Measurements from ENCODE around the gene MAD1L1. TPM values are rescaled to one million over a fixed set of nuclear protein-coding genes. Genes with fewer than 3 reads are reported as not detected.

Gene MAD1L1
- total and polyA plus RNA-seq, 2 donors (not counting 3 experiments of a cell fraction or from before 2014, with no cell fraction given), result 34.1 to 42.3 TPM

- Histone ChIP-seq H3K27me3 (ENCODE audit: control insufficient read depth in 2 of 2, insufficient read depth in 2 of 2, low read length in 2 of 2) (no peaks in the 10 kb centered on the region), H3K4me2 (ENCODE audit: insufficient read depth, low read length) (no peak overlapping the region), H3K9me1 (replicated peaks; ENCODE audit: control insufficient read depth, extremely low read depth, insufficient read depth, low read length) (no peaks in the 10 kb centered on the region), H3K4me3 (replicated peaks in 1 of 3; ENCODE audit: insufficient read depth in 1 of 3, low read depth in 1 of 3, low read length in 3 of 3) (no peak overlapping the region), H4K20me1 (replicated peaks; ENCODE audit: control insufficient read depth, extremely low read depth, insufficient read depth, low read length) (no peaks in the 10 kb centered on the region), H2AFZ (ENCODE audit: low read depth, low read length) (no peak overlapping the region), H3K79me2 (ENCODE audit: control insufficient read depth, insufficient read depth, low read length) (no peaks in the 10 kb centered on the region), H3K9ac (replicated peaks; ENCODE audit: extremely low read depth, insufficient read depth, low read length) (no peak overlapping the region), H3K9me3 (replicated peaks; ENCODE audit: control insufficient read depth, insufficient read depth, low read length) (no peaks in the 10 kb centered on the region), H3K27ac (ENCODE audit: insufficient read depth, low read depth, low read length) (no peak overlapping the region), H3K36me3 (ENCODE audit: control insufficient read depth in 2 of 2, extremely low read depth in 1 of 2, insufficient read depth in 2 of 2, low read length in 2 of 2) (no peaks in the 10 kb centered on the region), H3K4me1 (ENCODE audit: control insufficient read depth, extremely low read depth, insufficient read depth, low read length) (no peaks in the 10 kb centered on the region)
- no peak for FAIRE-seq
- dilution Hi-C loops (cut with MboI; ENCODE audit: extremely low pct_ligation_motif_present, low sequenced_read_pairs), result no loop called here
- POLR2A ChIA-PET, result no interaction called here
- CTCF ChIA-PET, result no interaction called here
- DNase-seq (ENCODE audit: low read depth, low spot score), result no peak
- no TSS peak for BruUV-seq (replicated peaks)
- TF ChIP-seq POLR2A (IDR thresholded peaks at IDR 0.05; ENCODE audit: low read depth, low read length) (no peak), GATA2 (IDR thresholded peaks at IDR 0.05; ENCODE audit: insufficient read depth, insufficient read length, low read depth, low read length) (no peak), MAX (IDR thresholded peaks at IDR 0.05; ENCODE audit: insufficient read depth, insufficient read length) (no peak), CTCF (IDR thresholded peaks at IDR 0.05; ENCODE audit: extremely low read depth in 1 of 2, insufficient read depth in 1 of 2, low read depth in 1 of 2, low read length in 2 of 2) (no peak), JUN (IDR thresholded peaks at IDR 0.05; ENCODE audit: borderline replicate concordance, insufficient read depth, insufficient read length, low read depth) (no peak), FOS (IDR thresholded peaks at IDR 0.05; ENCODE audit: borderline replicate concordance, insufficient read depth, low read length) (no peak), POLR2AphosphoS5 (IDR thresholded peaks at IDR 0.05; ENCODE audit: insufficient read depth, low read depth, low read length) (no peak), EZH2 (IDR thresholded peaks at IDR 0.05; ENCODE audit: borderline replicate concordance, low read depth, low read length, severe bottlenecking) (no peak), MYC (IDR thresholded peaks at IDR 0.05; ENCODE audit: low read depth, low read length) (no peak)
- intact Hi-C loops (cut with micrococcal nuclease), result no loop called here
Observed at GRCh38 chr7:2051707-2052656, 180.8 kb downstream of the MAD1L1 start.
